H1 (cell line): ENCODE results near the gene FAM241B. TPM values are rescaled to one million over a fixed set of nuclear protein-coding genes. Genes with fewer than 3 reads are reported as not detected.

ENCODE experiments used
- EGR1 ChIP-seq: IDR thresholded peaks from 2 replicates; pipeline ENCODE4 v1.6.1; 2011; ENCODE audit warnings: low read depth, low read length, borderline replicate concordance
- MAX ChIP-seq: IDR thresholded peaks from 2 replicates; pipeline ENCODE4 v1.6.1; 2012; ENCODE audit warnings: inconsistent platforms
- NRF1 ChIP-seq: IDR thresholded peaks from 2 replicates; pipeline ENCODE4 v1.6.1; 2011; ENCODE audit warnings: mild to moderate bottlenecking, low read depth, low read length, improper control_type of control experiment
- RBBP5 ChIP-seq: IDR thresholded peaks from 2 replicates; pipeline ENCODE4 v1.7.1; 2012; ENCODE audit warnings: low read depth, mild to moderate bottlenecking, inconsistent platforms, low read length, moderate library complexity, borderline replicate concordance
- SAP30 ChIP-seq: fragments of 300-600 bp; sonication (generic); IDR thresholded peaks from 2 replicates; pipeline ENCODE4 v1.7.1; 2012; ENCODE audit warnings: low read length, moderate library complexity, mild to moderate bottlenecking, inconsistent platforms; ENCODE audit not compliant: insufficient read depth, insufficient replicate concordance
- TCF12 ChIP-seq: IDR thresholded peaks from 2 replicates; pipeline ENCODE4 v1.6.1; 2011; ENCODE audit warnings: low read depth, mild to moderate bottlenecking, low read length
- polyA plus RNA-seq, 7 experiments: library from polyadenylated mRNA; depleted of rRNA in 3 of 7; stranded (reverse) in 5 of 7; unstranded in 2 of 7; fragments of >200 nt in 5 of 7; fragments of 200-250 nt in 2 of 7; gene quantifications; 1 replicate in 5 of 7; 2 replicates in 1 of 7; 4 replicates in 1 of 7; pipeline versions ENCODE4 v1.2.1 to v1.2.3, GENCODE V29; 2011 to 2013; ENCODE audit warnings: missing spikeins in 2 of 7, mixed read lengths in 2 of 7
- total RNA-seq: library from RNA; stranded (reverse); fragmentation: NEBNext Ultra II Directional; extraction: Animal tissue kit (Norgen Biotek cat#: 25700); gene quantifications from 2 replicates; pipeline ENCODE4 v1.2.1, GENCODE V29; 2021
- TF ChIP-seq, protein P1 (sequence below), 3 experiments: IDR thresholded peaks; 1 replicate in 2 of 3; 2 replicates in 1 of 3; pipeline versions ENCODE4 v1.5.1 to v1.6.1; 2011; ENCODE audit warnings: low read length in 3 of 3, mild to moderate bottlenecking in 3 of 3, inconsistent platforms in 2 of 3, low read depth in 1 of 3, moderate library complexity in 1 of 3; ENCODE audit not compliant: insufficient read depth in 1 of 3; ENCODE audit errors: control extremely low read depth in 1 of 3

FAM241B gene
- total and polyA plus RNA-seq, 2 of the 8 experiments (the other 6 are each of a cell fraction or from before 2014, with no cell fraction given), result 19.3 to 30.1 TPM

- TF ChIP-seq, protein P1, sequence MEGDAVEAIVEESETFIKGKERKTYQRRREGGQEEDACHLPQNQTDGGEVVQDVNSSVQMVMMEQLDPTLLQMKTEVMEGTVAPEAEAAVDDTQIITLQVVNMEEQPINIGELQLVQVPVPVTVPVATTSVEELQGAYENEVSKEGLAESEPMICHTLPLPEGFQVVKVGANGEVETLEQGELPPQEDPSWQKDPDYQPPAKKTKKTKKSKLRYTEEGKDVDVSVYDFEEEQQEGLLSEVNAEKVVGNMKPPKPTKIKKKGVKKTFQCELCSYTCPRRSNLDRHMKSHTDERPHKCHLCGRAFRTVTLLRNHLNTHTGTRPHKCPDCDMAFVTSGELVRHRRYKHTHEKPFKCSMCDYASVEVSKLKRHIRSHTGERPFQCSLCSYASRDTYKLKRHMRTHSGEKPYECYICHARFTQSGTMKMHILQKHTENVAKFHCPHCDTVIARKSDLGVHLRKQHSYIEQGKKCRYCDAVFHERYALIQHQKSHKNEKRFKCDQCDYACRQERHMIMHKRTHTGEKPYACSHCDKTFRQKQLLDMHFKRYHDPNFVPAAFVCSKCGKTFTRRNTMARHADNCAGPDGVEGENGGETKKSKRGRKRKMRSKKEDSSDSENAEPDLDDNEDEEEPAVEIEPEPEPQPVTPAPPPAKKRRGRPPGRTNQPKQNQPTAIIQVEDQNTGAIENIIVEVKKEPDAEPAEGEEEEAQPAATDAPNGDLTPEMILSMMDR (IDR thresholded peaks at IDR 0.05; ENCODE audit: control extremely low read depth in 1 of 3, insufficient read depth in 1 of 3, low read depth in 1 of 3, low read length in 3 of 3), result no peak
- TF ChIP-seq MAX, result no peak
- no peak for TF ChIP-seq EGR1
- TF ChIP-seq SAP30, result no peak
- TF ChIP-seq RBBP5, result no peak
- no peak for TF ChIP-seq TCF12
- no peak for TF ChIP-seq NRF1
Observed at GRCh38 chr10:69628891-69629290, 1.2 kb upstream of the FAM241B start (continued).
